GM21360 (cell line): ENCODE measurements around the gene AFF3.

Experiments
- ATAC-seq: cut with Tn5 transposase; IDR thresholded peaks from one replicate; pipeline ENCODE4 v1.9.1; 2021; ENCODE audit warnings: mild to moderate bottlenecking, moderate library complexity; ENCODE audit not compliant: unreplicated experiment

AFF3 gene

DNA sequence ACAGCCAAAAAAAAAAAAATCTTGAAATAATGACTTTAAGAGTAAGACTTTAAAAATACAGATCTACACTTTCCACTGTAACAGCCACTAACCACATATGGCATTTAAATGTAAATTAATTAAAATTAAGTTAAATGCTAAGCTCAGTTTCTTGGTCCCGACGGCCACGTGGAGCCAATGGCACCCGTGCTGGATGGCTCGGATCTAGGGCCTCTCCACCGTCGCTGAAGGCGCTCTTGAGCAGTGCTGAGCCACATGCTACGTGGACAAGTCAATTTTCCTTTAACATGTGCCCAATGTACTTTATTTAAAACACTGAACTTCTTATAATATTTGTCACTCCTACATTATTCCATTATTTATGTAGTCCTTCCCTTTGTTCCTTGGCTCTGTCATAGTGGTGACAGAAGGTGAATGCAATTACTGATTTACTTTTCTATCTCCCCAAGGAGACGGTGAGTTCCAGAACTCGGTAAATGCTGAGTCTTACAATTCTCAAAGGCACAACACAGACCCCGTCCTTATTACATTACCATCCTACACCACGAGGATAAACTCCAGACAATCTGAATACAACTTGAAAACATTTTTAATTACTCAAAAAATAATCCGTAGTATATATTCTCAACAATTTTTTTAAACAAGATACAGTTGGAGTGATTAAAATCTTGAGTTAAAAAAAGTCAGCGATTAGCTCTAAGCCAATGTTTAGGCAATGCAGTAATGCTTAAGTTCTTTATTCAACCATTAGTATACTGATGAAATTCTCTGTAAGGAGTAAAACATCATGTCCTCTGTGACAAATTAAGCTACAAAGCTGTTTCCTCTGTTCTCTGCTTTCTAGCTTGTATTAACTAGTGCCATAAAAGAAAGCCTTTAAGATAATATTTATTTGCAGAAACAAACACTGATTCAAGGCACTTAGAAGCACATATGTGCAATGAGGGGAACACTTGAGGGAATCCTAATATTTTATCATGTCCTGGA, 95.1 kb downstream of the AFF3 start:
- ATAC-seq, result no peak

DNA sequence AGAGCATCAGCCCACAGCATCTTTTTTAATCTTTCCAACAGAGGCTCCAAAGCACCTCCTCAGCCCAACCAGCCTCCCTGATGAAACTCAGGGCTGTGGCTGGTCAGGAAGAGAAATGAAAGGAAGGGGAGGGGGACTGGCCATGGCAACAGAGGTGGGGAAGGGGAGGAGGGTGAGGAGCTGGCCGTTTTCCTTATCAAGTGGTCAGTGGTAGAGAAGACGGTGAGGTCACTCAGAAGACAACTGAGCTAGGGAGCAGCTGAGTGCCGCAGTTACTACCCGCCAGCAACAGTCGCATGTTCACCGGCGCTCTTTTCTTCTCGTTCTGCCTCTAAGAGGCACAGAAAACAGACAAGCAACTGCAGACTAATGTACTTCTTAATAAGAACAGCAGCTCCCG, 97.4 kb downstream of the AFF3 start:
- no peak for ATAC-seq

DNA sequence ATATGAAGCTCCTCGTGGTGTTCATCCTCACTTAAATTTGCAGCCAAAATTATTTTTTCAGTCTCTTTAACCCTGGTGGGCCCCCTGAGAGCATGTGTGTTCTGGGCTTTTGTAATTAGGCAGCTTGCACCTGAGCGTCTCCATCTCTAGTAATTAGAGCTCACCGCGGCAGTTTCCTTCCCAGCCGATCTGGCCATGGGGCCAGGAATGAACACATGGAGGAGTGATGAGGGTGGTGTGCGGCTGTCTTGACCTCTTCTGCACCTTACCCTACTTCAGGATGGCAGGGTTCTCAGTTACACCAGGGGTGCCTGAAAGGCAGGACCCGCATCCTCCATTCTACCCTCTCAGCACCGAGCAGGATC, 98.5 kb downstream of the AFF3 start:
- ATAC-seq, result no peak

DNA sequence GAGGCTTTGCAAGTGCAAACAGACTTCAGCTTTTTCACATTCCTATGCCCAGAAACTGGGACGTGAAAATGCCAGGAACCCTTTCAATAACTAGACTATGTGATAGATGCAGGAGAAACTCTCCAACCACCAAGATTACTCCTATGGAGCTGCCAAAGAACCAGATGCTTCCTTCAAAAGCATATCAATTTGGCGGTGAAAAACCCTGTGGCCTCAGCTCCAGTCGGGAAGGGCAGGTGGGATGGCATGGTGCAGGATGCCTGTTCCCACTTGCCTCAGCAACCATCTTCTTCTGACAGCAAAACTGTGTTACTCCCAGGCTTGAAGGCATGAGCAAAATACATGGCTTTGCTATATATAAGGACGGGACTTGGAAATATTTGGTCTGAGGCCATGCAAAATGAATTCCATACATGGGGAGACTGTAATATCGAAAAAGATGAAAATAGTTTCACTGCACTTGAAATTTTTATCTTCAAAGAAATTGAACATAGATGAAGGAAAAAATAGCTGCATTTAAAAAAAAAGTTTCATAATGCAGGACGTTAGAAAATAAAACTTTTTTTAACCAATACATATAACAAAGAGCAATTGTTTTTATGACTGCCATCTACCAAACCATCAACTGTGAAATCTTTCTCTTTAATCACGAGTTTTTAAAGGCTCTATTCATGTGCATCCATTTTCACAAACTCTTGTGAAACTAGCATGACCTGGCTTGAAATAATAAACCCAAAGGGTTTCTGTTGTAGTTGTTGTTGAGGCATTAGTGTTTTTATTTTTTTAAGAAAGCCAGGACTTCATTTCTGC, 99.1 kb downstream of the AFF3 start:
- ATAC-seq, result no peak

DNA sequence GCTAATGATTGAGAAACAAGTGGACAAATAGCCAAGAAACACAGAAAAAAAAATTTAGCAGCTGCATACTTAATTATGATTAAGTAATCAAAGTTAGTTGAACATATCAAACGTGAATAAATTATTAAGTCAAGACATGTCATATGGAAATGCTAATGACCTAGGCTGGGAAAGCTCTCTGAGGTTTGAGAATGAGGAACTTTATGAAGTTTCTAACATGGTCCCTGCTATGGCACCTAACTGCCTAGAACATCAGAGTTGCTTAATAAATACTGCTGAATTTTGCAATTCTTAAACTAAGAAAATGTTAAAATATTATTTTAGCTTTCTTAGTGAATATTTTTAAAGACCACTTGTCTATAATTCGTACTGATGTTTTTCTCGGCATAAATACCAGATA, 99.8 kb downstream of the AFF3 start:
- no peak for ATAC-seq

DNA sequence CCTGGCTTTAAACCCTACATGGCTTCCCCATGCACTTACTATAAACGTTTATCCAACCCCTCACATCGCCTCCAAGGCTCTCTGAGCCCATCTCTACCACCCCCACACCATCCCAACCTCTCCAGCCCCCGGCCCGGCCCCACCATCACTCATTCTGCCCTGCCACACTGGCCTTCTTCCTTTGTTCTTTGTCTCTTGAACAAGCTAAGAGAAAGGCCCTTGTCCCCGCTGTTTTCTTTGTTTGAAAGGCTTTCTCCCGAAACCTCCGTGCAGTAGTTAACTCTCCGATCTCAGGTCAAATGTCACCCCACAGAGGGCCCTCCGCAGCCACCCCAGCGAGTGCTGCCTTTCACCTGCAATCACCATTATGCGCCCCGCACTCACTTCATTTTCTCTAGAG, 100.4 kb downstream of the AFF3 start:
- no peak for ATAC-seq

DNA sequence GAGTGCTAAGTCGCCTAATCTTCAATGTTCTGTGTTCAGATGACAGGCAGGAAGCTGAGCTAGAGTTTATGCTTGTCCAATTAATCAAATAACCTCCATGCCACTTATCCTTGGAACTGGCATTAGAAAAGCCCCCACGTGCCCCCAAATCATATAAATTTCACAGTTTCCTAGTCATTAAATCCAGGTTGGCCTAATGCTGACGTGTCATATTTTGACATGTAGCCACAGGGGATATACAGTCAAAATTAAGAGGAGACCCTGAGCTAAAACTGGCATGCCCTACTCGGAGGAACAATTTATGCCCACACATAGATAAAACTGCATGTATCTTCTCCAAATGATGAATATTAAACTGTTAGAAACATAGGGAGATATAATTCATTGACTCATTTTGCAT, 101.0 kb downstream of the AFF3 start:
- no peak for ATAC-seq

DNA sequence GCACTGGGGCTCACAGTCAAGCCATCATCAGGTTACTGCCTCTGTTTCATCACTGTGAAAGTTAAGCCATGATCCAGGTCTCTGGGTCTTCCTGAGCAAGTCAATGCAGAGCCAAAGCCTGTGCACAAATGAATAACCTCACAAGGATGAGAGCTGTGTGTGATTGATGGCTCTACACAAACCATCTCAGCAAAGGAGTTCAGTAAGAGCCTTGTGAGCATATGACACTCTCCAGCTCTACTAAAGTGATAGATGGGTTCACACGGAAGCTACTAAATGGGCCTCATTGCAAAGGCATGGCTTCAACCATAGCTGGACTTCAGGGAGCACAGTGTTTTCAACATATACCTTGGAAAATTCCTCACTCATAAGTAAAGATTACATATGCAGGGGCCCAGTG, 101.5 kb downstream of the AFF3 start:
- ATAC-seq, result no peak

DNA sequence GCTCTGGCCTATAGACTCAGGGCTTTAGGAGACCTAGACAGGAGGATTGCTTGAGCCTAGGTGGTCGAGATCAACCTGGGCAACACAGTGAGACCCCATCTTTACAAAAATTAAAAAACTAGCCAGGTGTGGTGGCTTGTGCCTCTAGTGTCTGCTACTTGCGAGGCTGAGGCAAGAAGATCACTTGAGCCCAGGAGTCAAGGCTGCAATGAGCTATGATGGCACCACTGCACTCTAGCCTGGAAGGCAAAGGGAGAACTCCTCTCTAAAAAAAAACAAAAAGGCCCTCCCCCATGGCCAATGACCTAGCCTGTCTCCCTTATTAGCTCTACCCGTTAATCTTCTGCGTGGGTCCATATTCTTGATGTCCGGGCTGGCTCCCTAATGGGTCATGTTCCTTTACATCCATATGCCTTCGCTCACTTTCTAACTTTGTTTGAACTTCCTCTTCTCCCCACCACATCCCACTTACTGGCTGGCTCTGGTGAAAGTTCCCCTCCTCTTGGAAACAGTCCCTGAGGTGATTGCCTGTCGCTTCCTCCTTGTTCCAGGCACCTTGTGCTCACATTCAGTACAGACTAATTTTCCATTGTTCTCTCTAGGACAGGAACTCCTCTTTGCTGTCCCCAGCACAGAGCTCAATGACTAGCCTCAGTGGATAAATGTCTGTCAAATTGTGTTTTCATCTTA, 103.0 kb downstream of the AFF3 start:
- ATAC-seq, result no peak

DNA sequence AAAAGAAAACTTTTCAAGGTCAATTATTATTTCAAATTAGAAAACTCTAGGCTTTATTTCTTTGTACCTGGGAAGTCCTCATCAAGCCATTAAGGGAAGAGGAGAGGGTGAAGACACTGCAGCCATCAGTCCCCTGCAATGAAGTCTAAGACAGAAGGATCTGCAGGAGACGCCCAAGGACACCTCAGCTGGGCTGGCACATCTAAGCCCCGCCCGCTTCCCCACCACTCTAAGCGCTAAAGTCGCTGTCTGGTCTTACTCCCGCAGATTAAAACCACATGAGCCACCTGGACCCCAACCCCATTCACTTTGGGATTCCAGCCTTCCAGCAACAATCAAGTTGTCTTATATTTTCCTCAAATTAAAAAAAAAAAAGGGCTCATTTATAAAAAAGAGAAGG, 104.4 kb downstream of the AFF3 start:
- no peak for ATAC-seq

DNA sequence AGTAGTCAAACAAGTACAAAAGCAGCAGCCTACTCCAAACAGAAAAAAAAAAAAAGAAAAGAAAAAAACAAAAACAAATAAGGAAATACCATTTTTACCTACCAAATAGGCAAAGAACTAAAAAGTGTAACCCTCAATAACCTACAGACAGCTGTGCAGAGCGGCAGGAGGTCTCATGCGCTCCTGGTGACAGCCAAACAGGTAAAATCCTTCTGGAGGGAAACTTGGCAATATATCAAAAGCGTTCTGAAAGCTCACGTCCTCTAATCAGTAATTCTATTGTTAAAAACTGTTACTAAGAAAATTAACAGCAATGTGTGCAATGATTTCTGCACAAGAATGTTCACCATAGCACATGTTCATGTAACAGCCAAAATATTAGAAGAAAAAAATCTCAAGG, 105.6 kb downstream of the AFF3 start:
- ATAC-seq, result no peak

DNA sequence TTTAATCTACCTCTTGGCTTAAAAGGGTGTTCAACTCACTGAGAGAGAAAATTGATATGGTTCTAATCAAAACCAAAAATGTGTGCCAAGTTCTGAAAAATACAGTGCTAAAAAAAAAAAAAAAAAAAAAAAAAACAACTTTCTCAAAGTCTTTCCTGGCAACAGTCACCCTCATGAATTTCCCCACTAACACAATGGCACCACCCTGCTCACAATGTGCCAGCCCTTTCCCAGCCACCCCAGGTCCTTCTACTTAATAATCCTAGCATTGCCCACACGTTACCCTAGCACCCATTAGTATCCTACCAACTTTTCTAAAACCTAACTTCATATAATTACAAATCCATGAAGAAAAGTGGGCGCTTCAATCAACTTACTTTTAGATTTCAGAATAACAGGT, 106.4 kb downstream of the AFF3 start:
- ATAC-seq, result no peak

DNA sequence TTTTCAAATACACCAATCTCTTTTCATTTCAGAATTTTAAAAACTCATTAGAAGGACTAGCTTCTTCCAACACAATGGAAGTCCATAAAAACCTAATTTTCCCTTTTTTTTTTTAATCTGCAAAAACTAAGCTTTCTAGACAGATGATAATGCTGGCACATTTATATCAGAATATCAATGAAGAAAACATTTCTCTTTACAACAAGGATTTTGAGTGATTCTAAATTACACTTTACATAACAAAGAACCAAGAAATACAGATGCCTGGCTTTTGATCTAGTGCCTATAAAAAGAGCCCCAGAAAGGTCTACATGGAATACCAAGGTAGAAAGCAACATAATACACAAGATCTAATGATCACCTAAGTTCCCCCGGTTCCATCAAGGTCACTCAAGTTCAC, 108.0 kb downstream of the AFF3 start:
- no peak for ATAC-seq

DNA sequence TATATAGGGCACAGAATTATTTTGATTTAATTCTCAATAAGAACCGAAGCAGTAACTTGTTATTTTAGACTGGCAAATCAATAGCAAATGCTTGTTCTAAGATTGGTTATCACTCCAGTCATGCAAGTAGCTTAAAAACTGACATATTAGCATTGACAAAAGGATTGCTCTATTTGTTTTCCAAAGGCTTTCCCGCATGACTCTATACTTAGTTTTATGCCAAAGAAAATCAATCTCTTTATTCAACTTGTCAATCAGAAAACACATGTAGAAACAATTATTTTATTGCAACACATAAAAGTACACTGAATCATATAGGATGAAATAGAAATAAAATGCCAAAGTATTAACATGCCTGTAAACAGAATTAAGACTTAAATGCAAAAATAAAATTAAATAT, 108.4 kb downstream of the AFF3 start:
- ATAC-seq, result no peak

DNA sequence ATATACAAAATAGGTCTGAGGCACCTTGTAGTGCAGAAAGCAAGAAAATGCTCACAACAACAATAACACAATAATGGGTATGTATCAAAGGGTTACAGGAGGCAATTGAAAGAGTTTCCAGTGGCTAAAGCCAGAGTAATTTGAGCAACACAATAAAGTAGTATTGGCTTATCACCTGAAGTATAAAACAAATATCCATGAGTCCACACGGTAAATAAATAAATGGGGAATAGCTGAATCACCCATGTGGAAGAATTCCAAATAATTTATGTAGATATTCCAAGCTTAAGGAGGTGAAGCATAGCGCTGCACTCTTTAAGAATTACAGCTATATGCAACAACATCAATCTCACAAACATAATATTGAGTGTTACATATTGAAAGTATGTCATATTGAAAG, 110.8 kb downstream of the AFF3 start:
- no peak for ATAC-seq

DNA sequence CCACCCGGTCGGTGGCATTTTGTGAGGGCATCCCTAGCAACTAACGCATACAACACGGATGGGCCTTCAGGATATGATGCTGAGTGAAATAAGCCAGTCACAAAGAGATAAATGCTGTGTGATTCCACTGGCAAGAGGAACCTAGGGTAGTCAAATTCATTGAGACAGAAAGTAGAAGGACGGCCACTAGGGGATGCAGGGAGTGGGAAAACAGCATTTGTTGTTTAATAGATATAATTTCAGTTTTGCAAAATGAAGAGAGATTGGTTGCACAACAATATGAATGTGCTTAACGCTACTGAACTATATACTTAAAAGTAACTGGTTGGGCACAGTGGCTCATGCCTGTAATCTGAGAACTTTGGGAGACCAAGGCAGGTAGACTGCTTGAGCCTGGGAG, 112.9 kb downstream of the AFF3 start:
- ATAC-seq, result no peak

DNA sequence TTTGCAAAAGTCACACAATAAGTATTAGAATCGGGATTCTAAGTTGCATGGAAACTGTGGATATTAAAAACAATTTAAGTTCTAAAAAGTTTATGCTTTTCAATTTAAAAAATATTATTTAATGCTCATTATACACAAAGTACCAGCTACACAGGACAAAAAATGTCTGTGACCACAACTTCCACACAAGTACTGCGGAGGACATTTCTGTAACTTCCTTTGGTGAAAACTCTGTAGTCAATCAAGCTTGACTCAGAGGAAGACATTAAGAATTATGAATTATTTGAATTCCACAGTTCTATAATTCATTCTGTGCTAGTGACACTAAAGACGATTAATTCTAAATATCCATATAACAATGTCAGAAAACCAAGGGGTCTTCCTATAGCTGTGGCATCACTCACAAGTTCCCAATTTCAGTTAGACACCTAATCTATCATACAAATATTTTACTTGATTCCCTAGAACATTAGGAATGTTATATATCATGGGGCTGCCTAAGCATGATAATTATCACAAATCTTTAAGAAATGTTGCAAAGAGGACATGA, 120.5 kb downstream of the AFF3 start:
- no peak for ATAC-seq

DNA sequence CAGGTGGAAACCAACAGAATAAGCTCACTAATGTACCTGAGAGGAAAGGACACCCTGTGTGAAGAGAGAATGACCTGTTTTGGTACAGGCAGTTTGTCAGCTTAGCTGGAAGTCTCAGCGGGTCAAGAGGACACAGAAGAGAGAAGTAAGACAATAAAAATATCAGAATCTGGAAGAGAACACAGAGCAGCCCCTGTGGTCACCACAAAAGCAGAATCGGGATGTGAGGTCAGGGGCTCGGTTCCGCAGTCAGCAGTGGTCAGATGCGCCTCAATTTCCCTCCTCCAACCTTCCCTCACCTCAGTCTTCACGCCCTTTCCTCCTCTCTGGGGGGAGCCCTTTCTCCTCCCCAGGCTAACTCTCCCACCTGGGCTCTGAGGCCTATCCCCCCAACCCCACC, 122.9 kb downstream of the AFF3 start:
- no peak for ATAC-seq

DNA sequence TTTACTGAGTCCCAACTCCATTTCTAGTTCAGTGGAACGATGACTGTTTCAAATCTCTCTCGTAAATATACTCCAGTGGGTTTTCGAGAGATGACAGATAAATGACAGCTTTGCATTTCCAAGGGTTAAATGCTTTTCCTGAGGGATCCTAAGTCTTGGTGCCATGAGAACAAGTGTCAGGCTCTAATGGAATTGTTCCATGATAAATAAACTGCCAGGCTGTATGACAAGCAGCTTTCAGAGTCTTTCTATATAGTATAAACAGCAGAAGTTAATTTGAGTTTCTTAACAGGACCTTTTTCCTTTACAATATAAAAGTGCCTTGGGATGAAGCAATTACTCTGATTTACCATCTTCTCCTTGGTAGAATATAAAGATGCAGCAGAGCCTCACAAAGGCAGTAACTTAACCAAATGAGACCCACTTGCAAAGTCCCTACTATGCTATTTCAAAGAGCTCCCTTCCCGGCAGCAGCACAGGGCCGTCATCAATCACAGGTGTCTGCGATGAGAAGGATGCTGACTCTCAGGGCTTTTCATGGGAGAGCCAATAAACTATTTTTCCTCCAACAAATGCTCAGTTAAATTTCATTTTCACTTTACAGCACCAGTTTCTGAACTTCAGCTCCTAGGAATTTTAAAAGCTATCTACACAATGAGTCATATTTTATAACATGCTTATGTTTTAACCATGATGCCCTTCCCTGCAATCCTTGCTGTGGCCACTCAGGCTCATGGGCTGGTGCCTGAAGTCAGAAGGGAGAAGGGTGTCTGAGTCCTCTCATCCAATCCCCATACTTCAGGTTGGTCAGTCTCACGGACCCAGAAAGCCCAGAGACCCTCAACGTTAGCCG, 123.8 kb downstream of the AFF3 start:
- no peak for ATAC-seq

DNA sequence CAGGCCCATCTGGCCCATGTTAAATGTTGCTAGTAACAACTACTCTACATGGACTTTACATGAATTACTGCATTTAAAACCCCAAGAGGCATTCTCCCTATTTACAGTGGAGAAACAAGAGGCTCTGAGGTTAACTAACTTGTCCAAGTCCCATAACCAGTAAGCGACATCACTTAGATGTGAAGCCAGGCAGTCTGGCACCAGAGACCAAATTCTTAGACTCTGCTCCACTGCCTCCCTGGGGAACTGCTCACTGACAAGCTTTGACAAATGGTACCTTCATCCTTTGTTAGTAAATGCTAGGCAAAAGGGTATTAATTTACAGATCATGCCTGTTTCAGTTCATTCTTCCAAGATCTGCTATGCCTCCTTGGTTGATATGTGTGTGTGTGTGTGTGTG, 124.8 kb downstream of the AFF3 start:
- no peak for ATAC-seq
